ENCODE results near the gene DMXL1. TPM values are rescaled to one million over a fixed set of nuclear protein-coding genes. Genes with fewer than 3 reads are reported as not detected.

The DMXL1 gene
- polyA plus RNA-seq, 1 of the 3 experiments (the other 2 are of a cell fraction): 6.6 TPM

DNA sequence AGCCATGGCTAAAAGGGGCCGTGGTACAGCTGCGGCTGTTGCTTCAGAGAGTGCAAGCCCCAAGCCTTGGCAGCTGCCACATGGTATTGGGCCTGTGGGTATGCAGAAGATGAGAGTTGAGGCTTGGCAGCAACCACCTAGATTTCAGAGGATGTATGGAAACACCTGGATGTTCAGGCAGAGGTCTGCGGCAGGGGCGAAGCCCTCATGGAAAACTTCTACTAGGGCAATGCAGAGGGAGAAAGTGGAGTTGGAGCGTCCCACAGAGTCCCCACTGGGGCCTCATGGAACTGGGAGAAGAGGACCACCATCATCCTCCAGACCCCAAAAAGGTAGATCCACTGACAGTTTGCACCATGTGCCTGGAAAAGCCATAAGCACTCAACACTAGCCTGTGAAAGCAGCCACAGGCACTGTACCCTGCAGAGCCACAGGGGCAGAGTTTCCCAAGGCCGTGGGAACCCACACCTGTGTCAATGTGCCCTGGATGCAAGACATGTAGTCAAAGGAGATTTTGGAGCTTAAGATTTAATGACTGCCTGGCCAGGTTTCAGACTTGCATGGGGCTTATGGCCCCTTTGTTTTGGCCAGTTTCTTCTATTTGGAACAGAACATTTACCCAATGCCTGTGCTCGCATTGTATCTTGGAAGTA, 65.9 kb downstream of the DMXL1 start:
- H3K9ac ChIP-seq: no peak overlapping the region
- H3F3A ChIP-seq (replicated peaks; ENCODE audit: insufficient read depth): no peaks in the 10 kb centered on the region
- TF ChIP-seq RFX5 (IDR thresholded peaks at IDR 0.05; ENCODE audit: low read length): no peak
- no peak for TF ChIP-seq NFIC (IDR thresholded peaks at IDR 0.05; ENCODE audit: borderline replicate concordance)
- TF ChIP-seq GABPA (IDR thresholded peaks at IDR 0.05; ENCODE audit: low read depth): no peak
- no peak for TF ChIP-seq EP300 (IDR thresholded peaks at IDR 0.05; ENCODE audit: borderline replicate concordance in 1 of 2, low read depth in 1 of 2, low read length in 1 of 2)
- no peak for TF ChIP-seq FOSL2 (IDR thresholded peaks at IDR 0.05; ENCODE audit: borderline replicate concordance, low read depth)
- no peak for TF ChIP-seq FOXJ3 (CRISPR knock-in tag; IDR thresholded peaks at IDR 0.05)
- TF ChIP-seq SIN3A (IDR thresholded peaks at IDR 0.05; ENCODE audit: borderline replicate concordance, low read depth, low read length): no peak
- TF ChIP-seq GATA2 (CRISPR knock-in tag; IDR thresholded peaks at IDR 0.05): no peak
- no peak for TF ChIP-seq NRF1 (IDR thresholded peaks at IDR 0.05; ENCODE audit: low read depth, low read length)
- TF ChIP-seq, protein P1, sequence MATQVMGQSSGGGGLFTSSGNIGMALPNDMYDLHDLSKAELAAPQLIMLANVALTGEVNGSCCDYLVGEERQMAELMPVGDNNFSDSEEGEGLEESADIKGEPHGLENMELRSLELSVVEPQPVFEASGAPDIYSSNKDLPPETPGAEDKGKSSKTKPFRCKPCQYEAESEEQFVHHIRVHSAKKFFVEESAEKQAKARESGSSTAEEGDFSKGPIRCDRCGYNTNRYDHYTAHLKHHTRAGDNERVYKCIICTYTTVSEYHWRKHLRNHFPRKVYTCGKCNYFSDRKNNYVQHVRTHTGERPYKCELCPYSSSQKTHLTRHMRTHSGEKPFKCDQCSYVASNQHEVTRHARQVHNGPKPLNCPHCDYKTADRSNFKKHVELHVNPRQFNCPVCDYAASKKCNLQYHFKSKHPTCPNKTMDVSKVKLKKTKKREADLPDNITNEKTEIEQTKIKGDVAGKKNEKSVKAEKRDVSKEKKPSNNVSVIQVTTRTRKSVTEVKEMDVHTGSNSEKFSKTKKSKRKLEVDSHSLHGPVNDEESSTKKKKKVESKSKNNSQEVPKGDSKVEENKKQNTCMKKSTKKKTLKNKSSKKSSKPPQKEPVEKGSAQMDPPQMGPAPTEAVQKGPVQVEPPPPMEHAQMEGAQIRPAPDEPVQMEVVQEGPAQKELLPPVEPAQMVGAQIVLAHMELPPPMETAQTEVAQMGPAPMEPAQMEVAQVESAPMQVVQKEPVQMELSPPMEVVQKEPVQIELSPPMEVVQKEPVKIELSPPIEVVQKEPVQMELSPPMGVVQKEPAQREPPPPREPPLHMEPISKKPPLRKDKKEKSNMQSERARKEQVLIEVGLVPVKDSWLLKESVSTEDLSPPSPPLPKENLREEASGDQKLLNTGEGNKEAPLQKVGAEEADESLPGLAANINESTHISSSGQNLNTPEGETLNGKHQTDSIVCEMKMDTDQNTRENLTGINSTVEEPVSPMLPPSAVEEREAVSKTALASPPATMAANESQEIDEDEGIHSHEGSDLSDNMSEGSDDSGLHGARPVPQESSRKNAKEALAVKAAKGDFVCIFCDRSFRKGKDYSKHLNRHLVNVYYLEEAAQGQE (IDR thresholded peaks at IDR 0.05; ENCODE audit: low read depth, low read length): no peak
- TF ChIP-seq, protein P2, sequence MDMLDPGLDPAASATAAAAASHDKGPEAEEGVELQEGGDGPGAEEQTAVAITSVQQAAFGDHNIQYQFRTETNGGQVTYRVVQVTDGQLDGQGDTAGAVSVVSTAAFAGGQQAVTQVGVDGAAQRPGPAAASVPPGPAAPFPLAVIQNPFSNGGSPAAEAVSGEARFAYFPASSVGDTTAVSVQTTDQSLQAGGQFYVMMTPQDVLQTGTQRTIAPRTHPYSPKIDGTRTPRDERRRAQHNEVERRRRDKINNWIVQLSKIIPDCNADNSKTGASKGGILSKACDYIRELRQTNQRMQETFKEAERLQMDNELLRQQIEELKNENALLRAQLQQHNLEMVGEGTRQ (IDR thresholded peaks at IDR 0.05; ENCODE audit: borderline replicate concordance, low read depth, low read length): no peak
- no peak for TF ChIP-seq FOXM1 (IDR thresholded peaks at IDR 0.05; ENCODE audit: low read depth)
- TF ChIP-seq, protein P3, sequence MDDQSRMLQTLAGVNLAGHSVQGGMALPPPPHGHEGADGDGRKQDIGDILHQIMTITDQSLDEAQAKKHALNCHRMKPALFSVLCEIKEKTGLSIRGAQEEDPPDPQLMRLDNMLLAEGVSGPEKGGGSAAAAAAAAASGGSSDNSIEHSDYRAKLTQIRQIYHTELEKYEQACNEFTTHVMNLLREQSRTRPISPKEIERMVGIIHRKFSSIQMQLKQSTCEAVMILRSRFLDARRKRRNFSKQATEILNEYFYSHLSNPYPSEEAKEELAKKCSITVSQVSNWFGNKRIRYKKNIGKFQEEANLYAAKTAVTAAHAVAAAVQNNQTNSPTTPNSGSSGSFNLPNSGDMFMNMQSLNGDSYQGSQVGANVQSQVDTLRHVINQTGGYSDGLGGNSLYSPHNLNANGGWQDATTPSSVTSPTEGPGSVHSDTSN (IDR thresholded peaks at IDR 0.05): no peak
- TF ChIP-seq POLR2AphosphoS5 (IDR thresholded peaks at IDR 0.05; ENCODE audit: low read depth, low read length): no peak
- no peaks in the 10 kb centered on the region; the same call in 1 of the 2 replicates for H3K9me2 ChIP-seq
- no peak overlapping the region for H2AFZ ChIP-seq (ENCODE audit: low read depth)
- no peak overlapping the region for H3K4me2 ChIP-seq
- CTCF ChIA-PET: no interaction called here
- no peaks in the 10 kb centered on the region for H3K27me3 ChIP-seq (ENCODE audit: insufficient read depth)
- DNase-seq: no peak
- H3K4me3 ChIP-seq (ENCODE audit: low read depth in 2 of 2, low read length in 1 of 2): no peak overlapping the region
- H3K4me1 ChIP-seq (ENCODE audit: control insufficient read depth in 1 of 2, insufficient read depth in 2 of 2, low read depth in 1 of 2, low read length in 1 of 2): no peaks in the 10 kb centered on the region
- H3K79me2 ChIP-seq (ENCODE audit: insufficient read depth): no peaks in the 10 kb centered on the region
- peaks cover 14 to 44% of the 10 kb centered on the region in 2 experiments for H3K36me3 ChIP-seq (replicated peaks in 1 of 2; ENCODE audit: control insufficient read depth in 1 of 2, insufficient read depth in 2 of 2, low read length in 1 of 2)
- WGBS (ENCODE audit: low lambda C conversion rate): 95% methylated on average over 7 of the region's 7 CpGs
- no peak overlapping the region for H3K27ac ChIP-seq (ENCODE audit: low read depth in 2 of 2, low read length in 1 of 2)
- H4K20me1 ChIP-seq (ENCODE audit: insufficient read depth): no peaks in the 10 kb centered on the region
- H3K9me3 ChIP-seq: no peaks in the 10 kb centered on the region; the same call in 1 of the 2 replicates
- POLR2A ChIA-PET: no interaction called here
